Activated CD4-positive, alpha-beta T cell treated with anti-CD3 and anti-CD28 coated beads, Interleukin-2, Interleukin-6, amounts not matched to agents 100 ng/mL and 50 ng/mL, durations not matched to agents 16 hours and 8 hours (primary cell): ENCODE results near the gene ZNF335.

Experiments used
- DNase-seq: peaks from one replicate; pipeline ENCODE4 v3.0.0-alpha.2; 2020

Gene ZNF335, protein sequence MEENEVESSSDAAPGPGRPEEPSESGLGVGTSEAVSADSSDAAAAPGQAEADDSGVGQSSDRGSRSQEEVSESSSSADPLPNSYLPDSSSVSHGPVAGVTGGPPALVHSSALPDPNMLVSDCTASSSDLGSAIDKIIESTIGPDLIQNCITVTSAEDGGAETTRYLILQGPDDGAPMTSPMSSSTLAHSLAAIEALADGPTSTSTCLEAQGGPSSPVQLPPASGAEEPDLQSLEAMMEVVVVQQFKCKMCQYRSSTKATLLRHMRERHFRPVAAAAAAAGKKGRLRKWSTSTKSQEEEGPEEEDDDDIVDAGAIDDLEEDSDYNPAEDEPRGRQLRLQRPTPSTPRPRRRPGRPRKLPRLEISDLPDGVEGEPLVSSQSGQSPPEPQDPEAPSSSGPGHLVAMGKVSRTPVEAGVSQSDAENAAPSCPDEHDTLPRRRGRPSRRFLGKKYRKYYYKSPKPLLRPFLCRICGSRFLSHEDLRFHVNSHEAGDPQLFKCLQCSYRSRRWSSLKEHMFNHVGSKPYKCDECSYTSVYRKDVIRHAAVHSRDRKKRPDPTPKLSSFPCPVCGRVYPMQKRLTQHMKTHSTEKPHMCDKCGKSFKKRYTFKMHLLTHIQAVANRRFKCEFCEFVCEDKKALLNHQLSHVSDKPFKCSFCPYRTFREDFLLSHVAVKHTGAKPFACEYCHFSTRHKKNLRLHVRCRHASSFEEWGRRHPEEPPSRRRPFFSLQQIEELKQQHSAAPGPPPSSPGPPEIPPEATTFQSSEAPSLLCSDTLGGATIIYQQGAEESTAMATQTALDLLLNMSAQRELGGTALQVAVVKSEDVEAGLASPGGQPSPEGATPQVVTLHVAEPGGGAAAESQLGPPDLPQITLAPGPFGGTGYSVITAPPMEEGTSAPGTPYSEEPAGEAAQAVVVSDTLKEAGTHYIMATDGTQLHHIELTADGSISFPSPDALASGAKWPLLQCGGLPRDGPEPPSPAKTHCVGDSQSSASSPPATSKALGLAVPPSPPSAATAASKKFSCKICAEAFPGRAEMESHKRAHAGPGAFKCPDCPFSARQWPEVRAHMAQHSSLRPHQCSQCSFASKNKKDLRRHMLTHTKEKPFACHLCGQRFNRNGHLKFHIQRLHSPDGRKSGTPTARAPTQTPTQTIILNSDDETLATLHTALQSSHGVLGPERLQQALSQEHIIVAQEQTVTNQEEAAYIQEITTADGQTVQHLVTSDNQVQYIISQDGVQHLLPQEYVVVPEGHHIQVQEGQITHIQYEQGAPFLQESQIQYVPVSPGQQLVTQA (N-terminal part only)

GRCh38 chr20:45971675-45972499 lies at the start of gene ZNF335:
ZNF335 (minus strand) TSS chr20:45972203; CDS start chr20:45971410, 793 bp downstream.
- peak; percentile 96 for DNase-seq

- no peak for DNase-seq
Observed at GRCh38 chr20:46020555-46020954, 48.6 kb upstream of the ZNF335 start.

- no peak for DNase-seq
Observed at GRCh38 chr20:46018611-46019010, 46.6 kb upstream of the ZNF335 start.

GRCh38 chr20:46018112-46018511 lies 46.1 kb upstream of the ZNF335 start:
- DNase-seq = no peak

DNA sequence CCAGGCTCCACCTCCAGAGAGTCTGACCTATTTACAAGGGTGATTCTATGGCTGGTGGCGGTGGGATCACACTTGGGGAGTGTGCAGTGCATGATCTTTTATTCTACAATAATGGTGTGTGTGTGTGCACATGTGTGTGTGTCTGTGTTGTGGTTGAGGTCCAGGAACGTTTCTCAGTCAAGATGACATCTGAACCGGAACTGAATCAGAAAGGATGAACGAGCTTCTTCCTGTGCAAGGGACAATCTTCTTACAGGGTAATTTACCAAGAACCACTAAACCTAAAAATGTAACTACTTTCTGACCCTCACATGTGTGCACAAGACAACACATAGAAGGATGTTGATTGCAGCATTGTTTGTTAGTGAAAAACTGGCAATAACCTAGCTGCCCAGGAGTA lies 45.3 kb upstream of the ZNF335 start:
- no peak for DNase-seq

DNA sequence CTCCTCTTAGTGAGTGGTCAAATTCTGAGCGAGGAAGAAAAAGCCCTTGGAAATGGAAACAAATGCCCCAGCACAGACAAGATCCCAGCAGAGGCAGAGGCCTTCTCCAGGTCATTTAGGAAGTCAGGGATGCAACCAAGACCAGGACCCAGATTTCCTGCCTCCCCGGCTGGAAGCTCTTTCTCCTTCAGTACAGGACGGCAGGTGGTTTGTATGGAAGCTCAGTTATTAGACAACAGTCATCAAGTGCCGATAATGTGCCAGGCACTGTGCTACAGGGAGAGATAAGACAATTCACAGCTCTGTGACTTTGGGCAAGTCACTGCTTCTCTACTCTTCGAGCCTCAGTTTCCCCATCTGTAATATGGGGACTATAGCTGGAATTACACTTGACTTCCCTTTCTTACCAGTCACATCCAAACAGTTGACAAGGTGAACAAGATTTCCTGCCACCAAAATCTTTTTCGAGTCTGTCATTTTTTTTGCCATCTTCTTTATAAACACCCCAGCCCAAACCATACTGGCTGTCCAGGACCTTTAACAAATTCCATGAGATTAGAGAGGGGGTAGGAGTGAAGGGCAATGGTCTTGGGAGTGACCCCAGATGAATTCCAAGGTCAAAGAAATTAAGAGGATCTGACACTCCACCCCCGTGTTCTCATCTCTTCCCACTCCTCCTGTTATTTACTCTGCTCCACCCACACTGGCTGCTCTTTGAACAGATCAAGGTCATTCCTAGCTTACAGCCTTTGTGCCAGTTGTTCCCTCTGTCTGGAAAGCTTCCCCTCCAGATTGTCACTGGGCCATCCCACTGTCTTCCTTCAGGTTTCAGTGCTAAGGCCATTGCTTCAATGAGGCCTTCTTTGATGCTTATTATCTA lies 42.8 kb upstream of the ZNF335 start:
- DNase-seq = no peak

DNA sequence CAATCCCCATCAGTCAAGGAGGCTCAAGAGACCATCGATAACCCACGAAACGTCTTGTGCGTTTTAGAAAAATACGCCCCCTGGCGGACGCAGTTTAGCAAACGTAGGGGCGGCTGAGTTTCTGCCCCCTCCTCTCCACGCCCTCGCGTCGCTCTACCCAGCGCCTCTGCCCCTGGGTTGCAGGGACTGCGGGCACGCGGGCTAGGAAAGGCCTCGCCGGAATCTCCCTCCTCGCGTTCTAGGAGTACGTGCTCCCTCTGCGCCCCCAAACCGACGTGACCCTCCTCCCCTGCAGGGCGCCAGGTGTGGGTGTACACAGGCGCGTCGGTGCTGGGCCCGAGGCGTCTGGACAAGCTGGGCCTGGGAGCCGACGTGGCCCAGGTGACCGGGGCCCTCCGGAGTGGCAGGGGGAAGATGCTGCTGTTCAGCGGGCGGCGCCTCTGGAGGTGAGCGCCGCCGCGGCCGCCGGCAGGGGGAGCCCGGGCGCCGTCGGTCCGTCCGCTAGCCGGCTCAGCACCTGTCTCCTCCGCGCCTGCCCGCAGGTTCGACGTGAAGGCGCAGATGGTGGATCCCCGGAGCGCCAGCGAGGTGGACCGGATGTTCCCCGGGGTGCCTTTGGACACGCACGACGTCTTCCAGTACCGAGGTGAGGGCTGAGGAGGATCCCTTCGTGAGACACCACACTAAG lies 42.0 kb upstream of the ZNF335 start:
- DNase-seq = peak; percentile 77

DNA sequence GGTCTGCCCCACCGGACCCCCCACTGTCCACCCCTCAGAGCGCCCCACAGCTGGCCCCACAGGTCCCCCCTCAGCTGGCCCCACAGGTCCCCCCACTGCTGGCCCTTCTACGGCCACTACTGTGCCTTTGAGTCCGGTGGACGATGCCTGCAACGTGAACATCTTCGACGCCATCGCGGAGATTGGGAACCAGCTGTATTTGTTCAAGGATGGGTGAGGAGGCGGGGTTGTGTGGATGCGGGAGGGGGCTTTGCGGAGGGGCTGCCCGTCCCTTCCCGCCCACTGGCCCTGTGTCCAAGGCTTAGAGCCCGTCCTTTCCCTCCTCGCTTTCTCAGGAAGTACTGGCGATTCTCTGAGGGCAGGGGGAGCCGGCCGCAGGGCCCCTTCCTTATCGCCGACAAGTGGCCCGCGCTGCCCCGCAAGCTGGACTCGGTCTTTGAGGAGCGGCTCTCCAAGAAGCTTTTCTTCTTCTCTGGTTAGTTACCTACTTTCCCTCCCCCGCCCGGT lies 41.4 kb upstream of the ZNF335 start:
- DNase-seq = no peak

DNA sequence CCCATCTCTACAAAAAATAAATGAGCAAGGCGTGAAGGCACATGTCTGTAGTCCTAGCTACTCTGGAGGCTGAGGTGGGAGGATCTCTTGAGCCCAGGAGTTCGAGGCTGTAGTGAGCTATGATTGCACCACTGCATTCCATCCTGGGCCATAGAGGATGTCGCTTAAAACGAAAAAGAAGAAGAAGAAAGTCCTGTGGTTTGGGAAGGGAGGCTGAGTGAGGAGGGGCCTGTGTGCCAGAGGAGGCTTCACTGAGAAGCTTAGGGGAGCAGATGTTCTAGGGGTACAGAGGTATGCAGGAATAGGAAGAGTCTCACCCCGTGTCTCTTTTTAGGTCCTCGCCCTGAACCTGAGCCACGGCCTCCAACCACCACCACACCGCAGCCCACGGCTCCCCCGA lies 40.9 kb upstream of the ZNF335 start:
- no peak for DNase-seq

GRCh38 chr20:46011631-46012482 lies 39.9 kb upstream of the ZNF335 start:
- DNase-seq = peak; percentile 65

DNA sequence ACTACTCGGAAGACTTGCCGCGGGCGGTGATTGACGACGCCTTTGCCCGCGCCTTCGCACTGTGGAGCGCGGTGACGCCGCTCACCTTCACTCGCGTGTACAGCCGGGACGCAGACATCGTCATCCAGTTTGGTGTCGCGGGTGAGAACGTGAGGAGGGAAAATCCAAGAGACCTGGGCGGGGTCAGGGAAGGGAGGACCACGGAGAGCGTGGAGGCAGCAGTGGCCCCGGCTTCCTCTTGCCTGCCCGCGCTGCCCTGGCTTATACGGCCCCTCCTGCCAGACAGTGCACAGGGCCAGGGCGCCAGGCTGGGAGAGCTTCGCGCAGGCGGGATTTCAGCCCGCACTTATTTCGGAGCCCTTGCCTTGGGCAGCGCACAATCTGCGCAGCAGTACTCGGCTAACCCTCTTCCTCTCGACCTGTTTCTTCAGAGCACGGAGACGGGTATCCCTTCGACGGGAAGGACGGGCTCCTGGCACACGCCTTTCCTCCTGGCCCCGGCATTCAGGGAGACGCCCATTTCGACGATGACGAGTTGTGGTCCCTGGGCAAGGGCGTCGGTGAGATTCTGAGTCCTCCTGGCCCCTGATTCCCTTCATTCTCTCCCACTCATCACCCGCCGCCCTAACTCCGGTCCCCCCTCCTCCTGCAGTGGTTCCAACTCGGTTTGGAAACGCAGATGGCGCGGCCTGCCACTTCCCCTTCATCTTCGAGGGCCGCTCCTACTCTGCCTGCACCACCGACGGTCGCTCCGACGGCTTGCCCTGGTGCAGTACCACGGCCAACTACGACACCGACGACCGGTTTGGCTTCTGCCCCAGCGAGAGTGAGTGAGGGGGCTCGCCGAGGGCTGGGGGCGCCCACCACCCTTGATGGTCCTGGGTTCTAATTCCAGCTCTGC lies 38.7 kb upstream of the ZNF335 start:
- peak; percentile 45 for DNase-seq

DNA sequence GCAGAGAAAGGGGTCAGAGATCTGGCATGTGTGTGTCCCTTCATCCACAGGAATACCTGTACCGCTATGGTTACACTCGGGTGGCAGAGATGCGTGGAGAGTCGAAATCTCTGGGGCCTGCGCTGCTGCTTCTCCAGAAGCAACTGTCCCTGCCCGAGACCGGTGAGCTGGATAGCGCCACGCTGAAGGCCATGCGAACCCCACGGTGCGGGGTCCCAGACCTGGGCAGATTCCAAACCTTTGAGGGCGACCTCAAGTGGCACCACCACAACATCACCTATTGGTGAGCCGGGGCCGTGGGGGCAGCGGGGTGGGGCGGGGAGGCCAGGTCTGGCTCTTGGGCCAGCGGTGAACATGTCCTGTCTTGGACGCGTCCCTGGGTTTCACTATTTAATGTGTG lies 37.8 kb upstream of the ZNF335 start:
- no peak for DNase-seq

DNA sequence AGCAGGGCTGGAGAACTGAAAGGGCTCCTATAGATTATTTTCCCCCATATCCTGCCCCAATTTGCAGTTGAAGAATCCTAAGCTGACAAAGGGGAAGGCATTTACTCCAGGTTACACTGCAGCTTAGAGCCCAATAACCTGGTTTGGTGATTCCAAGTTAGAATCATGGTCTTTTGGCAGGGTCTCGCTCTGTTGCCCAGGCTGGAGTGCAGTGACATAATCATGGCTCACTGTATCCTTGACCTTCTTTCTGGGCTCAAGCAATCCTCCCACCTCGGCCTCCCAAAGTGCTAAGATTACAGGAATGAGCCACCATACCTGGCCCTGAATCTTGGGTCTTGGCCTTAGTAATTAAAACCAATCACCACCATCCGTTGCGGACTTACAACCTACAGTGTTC lies 35.7 kb upstream of the ZNF335 start:
- no peak for DNase-seq

GRCh38 chr20:46006964-46007363 lies 35.0 kb upstream of the ZNF335 start:
- DNase-seq = no peak

GRCh38 chr20:46006022-46006705 lies 34.2 kb upstream of the ZNF335 start:
- DNase-seq = no peak

DNA sequence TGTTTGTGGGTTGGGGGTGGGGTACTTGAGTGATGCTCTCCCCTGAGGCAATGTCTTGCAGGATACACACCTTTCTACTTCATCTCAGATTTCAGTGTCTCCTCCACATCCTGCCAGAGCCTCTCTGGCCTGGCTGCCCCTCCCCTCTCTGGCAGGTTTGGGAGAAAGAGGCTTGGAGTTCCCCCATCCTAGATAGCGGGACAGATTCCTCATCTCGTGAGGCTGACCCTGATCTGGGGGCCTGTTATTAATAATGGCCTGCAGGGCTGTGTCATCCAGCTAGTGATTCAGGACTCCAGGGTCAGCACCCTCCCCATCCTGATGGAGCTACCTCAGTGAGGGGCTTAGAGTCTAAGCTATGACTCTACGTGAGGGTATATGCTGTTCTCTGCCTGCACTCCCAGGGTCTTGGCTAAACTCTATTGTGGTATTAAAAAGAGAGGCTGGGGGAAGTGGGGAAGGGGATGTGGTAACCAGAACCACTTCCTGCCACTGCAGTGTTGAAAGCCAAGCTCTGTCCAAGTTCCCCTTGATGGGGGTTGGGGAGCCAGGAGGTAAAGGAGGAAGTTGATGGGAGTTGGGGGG lies 33.0 kb upstream of the ZNF335 start:
- DNase-seq = peak; percentile 63

- no peak for DNase-seq
Observed at GRCh38 chr20:46004187-46004586, 32.2 kb upstream of the ZNF335 start.
